Kidney (tissue), 14 donors: Measurements from ENCODE around the gene CAND2. TPM values are rescaled to one million over a fixed set of nuclear protein-coding genes. Genes with fewer than 3 reads are reported as not detected.

Experiments
- DNase-seq, 5 donors: peaks; one replicate each; pipeline ENCODE4 v3.0.0-alpha.2; 2013 to 2020
- FAIRE-seq: peaks from 2 replicates; lab custom pipeline; 2012; peaks lifted over from hg19 to GRCh38; lab: Jason Lieb, UNC
- H3K27ac ChIP-seq, 2 donors: one replicate each; pipeline ENCODE4 v1.7.0; 2013; ENCODE audit warnings: low read depth in 2 of 2, low read length in 2 of 2, inconsistent platforms in 1 of 2
- H3K27me3 ChIP-seq: one replicate; pipeline ENCODE4 v1.7.1; 2013; ENCODE audit warnings: low read length, inconsistent platforms; ENCODE audit not compliant: control insufficient read depth, insufficient read depth
- H3K36me3 ChIP-seq, 3 donors: one replicate each; pipeline versions ENCODE4 v1.7.0 to v1.7.1; 2013; ENCODE audit warnings: low read length in 3 of 3, control low read depth in 1 of 3, inconsistent platforms in 1 of 3; ENCODE audit not compliant: insufficient read depth in 3 of 3, control insufficient read depth in 2 of 3
- H3K4me1 ChIP-seq, 3 donors: one replicate each; pipeline versions ENCODE4 v1.7.0 to v1.7.1; 2013; ENCODE audit warnings: low read length in 3 of 3, inconsistent platforms in 1 of 3, low read depth in 1 of 3; ENCODE audit not compliant: control insufficient read depth in 2 of 3, insufficient read depth in 2 of 3
- H3K4me3 ChIP-seq, 3 donors: one replicate each; pipeline versions ENCODE4 v1.7.0 to v1.8.1; 2013; ENCODE audit warnings: low read length in 3 of 3, control low read depth in 1 of 3, inconsistent platforms in 1 of 3
- H3K9ac ChIP-seq, 3 donors: one replicate each; pipeline versions ENCODE4 v1.7.0 to v1.7.1; 2013; ENCODE audit warnings: low read length in 3 of 3, control low read depth in 1 of 3, inconsistent platforms in 1 of 3
- H3K9me3 ChIP-seq, 3 donors: one replicate each; pipeline versions ENCODE4 v1.7.0 to v1.7.1; 2013; ENCODE audit warnings: low read length in 3 of 3, control low read depth in 1 of 3, inconsistent platforms in 1 of 3; ENCODE audit not compliant: control insufficient read depth in 2 of 3, insufficient read depth in 1 of 3
- intact Hi-C: fragments of 100-400 bp; cut with DNase I; formaldehyde crosslinking; loops from one replicate; pipeline ENCODE4 v1.11.1; 2022
- polyA plus RNA-seq: library from polyadenylated mRNA; stranded (reverse); fragments of 350-450 nt; fragmentation: Illumina TruSeq; extraction: RNeasy Lipid Tissue Mini Kit (QIAGEN cat#74804); gene quantifications from one replicate; pipeline ENCODE4 v1.2.3, GENCODE V29; 2014; ENCODE audit warnings: low read depth, low replicate concordance; ENCODE audit not compliant: insufficient read depth
- total RNA-seq: library from RNA; stranded (reverse); fragmentation: NEBNext Ultra II Directional; extraction: Animal tissue kit (Norgen Biotek cat#: 25700); gene quantifications from one replicate; pipeline ENCODE4 v1.2.1, GENCODE V29; 2021
- TF ChIP-seq, protein P1 (sequence below): IDR thresholded peaks from 3 replicates; pipeline ENCODE4 v1.5.1; 2012; ENCODE audit warnings: mild to moderate bottlenecking, moderate library complexity, borderline replicate concordance; ENCODE audit not compliant: insufficient read depth; ENCODE audit errors: extremely low read depth
- donor health status: control.
- donor health status: control.
- donor health status: control.
- donor health status: control.
- donor health status: control.
- donor health status: DM: yes; HTN: yes; CAD: no.
- donor health status: Normal renal cell carcinoma (clear cell type).

Gene CAND2
- total and polyA plus RNA-seq, 2 donors from 2014 or later = 3.9 to 7.1 TPM

GRCh38 chr3:12871404-12871983 lies 75.0 kb downstream of the CAND2 start:
- no peak for FAIRE-seq
- H3K36me3 ChIP-seq = no peaks in the 10 kb centered on the region
- DNase-seq = no peak
- peaks cover 0 to 4% (median 0%) of the 10 kb centered on the region in 3 donors for H3K4me1 ChIP-seq
- intact Hi-C loops = no loop called here
- TF ChIP-seq, protein P1, sequence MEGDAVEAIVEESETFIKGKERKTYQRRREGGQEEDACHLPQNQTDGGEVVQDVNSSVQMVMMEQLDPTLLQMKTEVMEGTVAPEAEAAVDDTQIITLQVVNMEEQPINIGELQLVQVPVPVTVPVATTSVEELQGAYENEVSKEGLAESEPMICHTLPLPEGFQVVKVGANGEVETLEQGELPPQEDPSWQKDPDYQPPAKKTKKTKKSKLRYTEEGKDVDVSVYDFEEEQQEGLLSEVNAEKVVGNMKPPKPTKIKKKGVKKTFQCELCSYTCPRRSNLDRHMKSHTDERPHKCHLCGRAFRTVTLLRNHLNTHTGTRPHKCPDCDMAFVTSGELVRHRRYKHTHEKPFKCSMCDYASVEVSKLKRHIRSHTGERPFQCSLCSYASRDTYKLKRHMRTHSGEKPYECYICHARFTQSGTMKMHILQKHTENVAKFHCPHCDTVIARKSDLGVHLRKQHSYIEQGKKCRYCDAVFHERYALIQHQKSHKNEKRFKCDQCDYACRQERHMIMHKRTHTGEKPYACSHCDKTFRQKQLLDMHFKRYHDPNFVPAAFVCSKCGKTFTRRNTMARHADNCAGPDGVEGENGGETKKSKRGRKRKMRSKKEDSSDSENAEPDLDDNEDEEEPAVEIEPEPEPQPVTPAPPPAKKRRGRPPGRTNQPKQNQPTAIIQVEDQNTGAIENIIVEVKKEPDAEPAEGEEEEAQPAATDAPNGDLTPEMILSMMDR = no peak
- H3K4me3 ChIP-seq = no peak overlapping the region
- H3K9me3 ChIP-seq = no peaks in the 10 kb centered on the region
- H3K27ac ChIP-seq = no peak overlapping the region
- H3K27me3 ChIP-seq = no peaks in the 10 kb centered on the region
- H3K9ac ChIP-seq = no peak overlapping the region

- Histone ChIP-seq H3K27me3 (no peaks in the 10 kb centered on the region), H3K9ac (no peak overlapping the region), H3K27ac (no peak overlapping the region), H3K4me3 (no peak overlapping the region), H3K4me1 (peaks cover 0 to 5% (median 0%) of the 10 kb centered on the region in 3 donors), H3K9me3 (no peaks in the 10 kb centered on the region), H3K36me3 (no peaks in the 10 kb centered on the region)
- DNase-seq = peak in 4 of 5 donors; percentile 75 to 89 (median 86)
- no peak for FAIRE-seq
- TF ChIP-seq, protein P1 = no peak
- intact Hi-C loops = no loop called here
Observed at GRCh38 chr3:12875857-12876836, 79.7 kb downstream of the CAND2 start.

DNA sequence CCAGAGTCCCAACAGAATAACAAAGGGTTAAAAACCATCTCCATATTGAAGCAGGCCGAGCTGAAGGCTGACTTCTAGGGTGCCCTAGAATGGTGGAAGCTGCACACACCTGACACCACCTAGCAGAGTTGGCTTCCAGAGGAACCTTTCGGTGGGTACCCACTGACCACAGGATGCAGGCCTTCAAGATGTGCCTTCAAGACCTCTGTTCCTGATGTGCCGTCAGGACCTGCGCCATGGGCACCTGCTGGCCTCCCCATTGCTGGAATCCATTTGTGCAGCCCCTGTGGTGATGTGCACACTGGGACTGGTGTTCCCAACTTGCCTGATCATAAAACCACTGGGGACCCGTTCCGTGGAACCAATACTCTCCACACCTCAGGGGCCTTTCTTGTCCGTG lies 80.6 kb downstream of the CAND2 start:
- Histone ChIP-seq H3K9ac (no peak overlapping the region), H3K4me1 (peaks cover 0 to 5% (median 0%) of the 10 kb centered on the region in 3 donors), H3K4me3 (no peak overlapping the region), H3K27me3 (no peaks in the 10 kb centered on the region), H3K27ac (no peak overlapping the region), H3K36me3 (no peaks in the 10 kb centered on the region), H3K9me3 (no peaks in the 10 kb centered on the region)
- DNase-seq (no peak), FAIRE-seq (no peak)
- TF ChIP-seq, protein P1 = no peak
- intact Hi-C loops = no loop called here
